ENCODE measurements around the gene PLEKHA4. TPM values are rescaled to one million over a fixed set of nuclear protein-coding genes. Genes with fewer than 3 reads are reported as not detected.
A peak's percentile ranks its signal among the peaks of the same experiment; 100 is the strongest.
"Not testable (repeated sequence)": the region's sequence is repeated elsewhere in the genome, so short reads cannot be mapped to it uniquely, and the experiment has no call there.

PLEKHA4 gene
- total and polyA plus RNA-seq, 4 experiments from 2014 or later, result 2.3 to 7.5 (median 4.7) TPM

DNA sequence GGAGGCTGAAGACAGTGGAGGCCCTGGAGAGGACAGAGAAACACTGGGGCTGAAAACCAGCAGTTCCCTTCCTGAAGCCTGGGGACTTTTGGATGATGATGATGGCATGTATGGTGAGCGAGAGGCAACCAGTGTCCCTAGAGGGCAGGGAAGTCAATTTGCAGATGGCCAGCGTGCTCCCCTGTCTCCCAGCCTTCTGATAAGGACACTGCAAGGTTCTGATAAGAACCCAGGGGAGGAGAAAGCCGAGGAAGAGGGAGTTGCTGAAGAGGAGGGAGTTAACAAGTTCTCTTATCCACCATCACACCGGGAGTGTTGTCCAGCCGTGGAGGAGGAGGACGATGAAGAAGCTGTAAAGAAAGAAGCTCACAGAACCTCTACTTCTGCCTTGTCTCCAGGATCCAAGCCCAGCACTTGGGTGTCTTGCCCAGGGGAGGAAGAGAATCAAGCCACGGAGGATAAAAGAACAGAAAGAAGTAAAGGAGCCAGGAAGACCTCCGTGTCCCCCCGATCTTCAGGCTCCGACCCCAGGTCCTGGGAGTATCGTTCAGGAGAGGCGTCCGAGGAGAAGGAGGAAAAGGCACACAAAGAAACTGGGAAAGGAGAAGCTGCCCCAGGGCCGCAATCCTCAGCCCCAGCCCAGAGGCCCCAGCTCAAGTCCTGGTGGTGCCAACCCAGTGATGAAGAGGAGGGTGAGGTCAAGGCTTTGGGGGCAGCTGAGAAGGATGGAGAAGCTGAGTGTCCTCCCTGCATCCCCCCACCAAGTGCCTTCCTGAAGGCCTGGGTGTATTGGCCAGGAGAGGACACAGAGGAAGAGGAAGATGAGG, 5.3 kb upstream of the PLEKHA4 start:
- DNase-seq, result peak in 4 of 5 donors; percentile 35 to 47 (median 40)
- H3K36me3 Mint-ChIP-seq, result peaks cover 34 to 58% of the 10 kb centered on the region in 2 donors
- Histone ChIP-seq H3K9me3 (ENCODE audit: control insufficient read depth in 1 of 2, low read length in 2 of 2) (no peaks in the 10 kb centered on the region), H3K27ac (ENCODE audit: low read depth, low read length) (peak overlapping the region; percentile 100), H3K36me3 (ENCODE audit: insufficient read depth, low read length) (peaks cover 8% of the 10 kb centered on the region), H3K27me3 (ENCODE audit: insufficient read depth, low read length) (no peaks in the 10 kb centered on the region), H3K4me1 (ENCODE audit: insufficient read depth, low read length) (peaks cover 36% of the 10 kb centered on the region), H3K4me3 (ENCODE audit: low read length in 2 of 2) (peak overlapping the region; percentile 52 to 99)
- H3K27ac Mint-ChIP-seq, result peak overlapping the region; percentile 99 to 100 (median 100)
- H3K9me3 Mint-ChIP-seq, result peaks cover 0 to 11% (median 0%) of the 10 kb centered on the region in 8 donors
- peak overlapping the region; percentile 95 to 100 (median 99) for H3K4me3 Mint-ChIP-seq
- ChIA-PET CTCF (ENCODE audit: partially characterized antibody) (interaction anchor here (0.6 to 2.8 kb wide), 6 partner anchors 32 to 120 kb away, joined by 3 to 18 read pairs (median 5); partner anchors contain the start of genes GYS1 and RUVBL2), POLR2A (ENCODE audit: partially characterized antibody) (interaction anchor here (1.1 to 6.6 kb wide), 20 partner anchors 8 to 996 kb away, joined by 3 to 134 read pairs (median 6); partner anchors contain the start of genes BAX, DHDH, FTL and GYS1)
- peaks cover 28 to 59% (median 38%) of the 10 kb centered on the region in 4 donors for H3K4me1 Mint-ChIP-seq
- H3K27me3 Mint-ChIP-seq, result peaks cover 0 to 4% of the 10 kb centered on the region in 2 donors
- intact Hi-C loops (cut with micrococcal nuclease), result loop anchor here (2.0 kb wide), 2 partner anchors 59 to 803 kb away; partner anchors contain the start of genes DHDH and PRMT1

DNA sequence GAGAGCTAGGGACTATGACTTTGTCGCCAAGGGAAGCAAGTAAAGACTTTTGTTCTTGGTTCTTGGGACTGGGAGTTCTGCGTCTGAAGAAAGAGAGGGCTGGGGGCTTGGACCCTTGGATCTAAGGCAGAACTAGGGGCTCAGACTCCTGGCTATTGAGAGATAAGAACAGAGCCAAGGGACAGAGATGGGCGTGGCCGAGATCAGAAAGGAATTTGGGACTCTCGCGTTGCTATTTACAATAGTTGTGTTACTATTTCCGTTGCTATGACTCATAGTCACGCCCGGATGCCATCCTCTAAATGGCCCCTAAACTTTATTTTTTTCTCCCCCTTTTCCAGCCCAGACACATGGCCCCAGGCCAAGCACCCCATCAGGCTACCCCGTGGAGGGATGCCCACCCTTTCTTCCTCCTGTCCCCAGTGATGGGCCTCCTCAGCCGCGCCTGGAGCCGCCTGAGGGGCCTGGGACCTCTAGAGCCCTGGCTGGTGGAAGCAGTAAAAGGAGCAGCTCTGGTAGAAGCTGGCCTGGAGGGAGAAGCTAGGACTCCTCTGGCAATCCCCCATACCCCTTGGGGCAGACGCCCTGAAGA, 4.6 kb upstream of the PLEKHA4 start:
- Mint-ChIP-seq H3K9me3 (peaks cover 0 to 10% (median 0%) of the 10 kb centered on the region in 8 donors), H3K4me3 (peak overlapping the region; percentile 95 to 100 (median 99)), H3K27me3 (peaks cover 0 to 6% of the 10 kb centered on the region in 2 donors), H3K27ac (peak overlapping the region; percentile 99 to 100 (median 100)), H3K4me1 (peaks cover 27 to 52% (median 35%) of the 10 kb centered on the region in 4 donors), H3K36me3 (peaks cover 33 to 50% of the 10 kb centered on the region in 2 donors)
- intact Hi-C loops (cut with micrococcal nuclease), result loop anchor here (1.0 to 2.0 kb wide), 3 partner anchors 14 to 804 kb away; partner anchors contain the start of genes GYS1, PRMT1 and RUVBL2
- peak; percentile 85 to 93 (median 89) for DNase-seq
- Histone ChIP-seq H3K9me3 (ENCODE audit: control insufficient read depth in 1 of 2, low read length in 2 of 2) (no peaks in the 10 kb centered on the region), H3K4me3 (ENCODE audit: low read length in 2 of 2) (peak overlapping the region; percentile 52 to 99), H3K36me3 (ENCODE audit: insufficient read depth, low read length) (peaks cover 8% of the 10 kb centered on the region), H3K27me3 (ENCODE audit: insufficient read depth, low read length) (no peaks in the 10 kb centered on the region), H3K27ac (ENCODE audit: low read depth, low read length) (peak overlapping the region; percentile 100), H3K4me1 (ENCODE audit: insufficient read depth, low read length) (peaks cover 34% of the 10 kb centered on the region)
- POLR2A ChIA-PET (ENCODE audit: partially characterized antibody), result interaction anchor here (0.6 to 6.6 kb wide), 19 partner anchors 8 to 939 kb away, joined by 3 to 134 read pairs (median 8); partner anchors contain the start of genes BAX, BCAT2, CA11 and DHDH
- CTCF ChIA-PET (ENCODE audit: partially characterized antibody), result interaction anchor here (1.8 to 1.9 kb wide), 2 partner anchors 29 to 121 kb away, joined by 4 to 5 read pairs; partner anchors contain the start of gene RUVBL2

DNA sequence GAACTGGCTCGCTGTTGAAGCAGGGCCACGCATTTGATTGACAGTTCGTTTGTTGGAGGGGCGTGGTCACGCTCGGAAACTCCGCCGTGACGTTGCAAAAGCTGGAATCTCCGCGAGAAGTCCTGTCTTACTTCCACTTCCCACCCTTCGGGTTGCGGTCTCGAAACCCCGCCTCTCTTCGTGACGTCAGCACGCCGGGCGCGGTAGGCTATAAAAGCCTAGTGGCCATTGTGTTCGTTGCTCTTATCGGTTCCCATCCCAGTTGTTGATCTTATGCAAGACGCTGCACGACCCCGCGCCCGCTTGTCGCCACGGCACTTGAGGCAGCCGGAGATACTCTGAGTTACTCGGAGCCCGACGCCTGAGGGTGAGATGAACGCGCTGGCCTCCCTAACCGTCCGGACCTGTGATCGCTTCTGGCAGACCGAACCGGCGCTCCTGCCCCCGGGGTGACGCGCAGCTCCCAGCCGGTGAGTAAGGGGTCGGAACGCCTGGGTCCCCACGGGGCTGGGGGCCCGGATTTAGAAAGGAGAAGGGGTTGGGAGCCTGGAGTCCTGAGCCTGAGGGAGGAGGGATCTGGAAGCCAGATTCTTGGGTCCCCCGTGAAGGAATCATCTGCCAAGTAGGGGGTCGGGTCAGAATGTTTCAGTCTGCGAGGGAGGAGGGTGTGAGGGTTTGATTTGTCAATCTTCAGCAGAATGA, 3.9 kb upstream of the PLEKHA4 start, which contains the start of gene PPP1R15A:
Gene PPP1R15A, plus strand, starts transcription at position 240 of the 702 bp plus-strand sequence. CDS start 813 bp downstream, outside the sequence.
- H3K9me3 ChIP-seq (ENCODE audit: control insufficient read depth in 1 of 2, low read length in 2 of 2), result no peaks in the 10 kb centered on the region
- Mint-ChIP-seq H3K4me3 (peak within 1 kb of the TSS; percentile 95 to 100 (median 99)), H3K27me3 (peaks cover 0 to 6% of the 10 kb centered on the region in 2 donors), H3K9me3 (peaks cover 0 to 10% (median 0%) of the 10 kb centered on the region in 8 donors), H3K36me3 (peaks cover 30 to 44% of the 10 kb centered on the region in 2 donors), H3K4me1 (peaks cover 27 to 48% (median 34%) of the 10 kb centered on the region in 4 donors), H3K27ac (peak within 1 kb of the TSS; percentile 99 to 100 (median 100))
- H3K4me3 ChIP-seq (ENCODE audit: low read length in 2 of 2), result peak within 1 kb of the TSS; percentile 52 to 99
- H3K36me3 ChIP-seq (ENCODE audit: insufficient read depth, low read length), result peaks cover 8% of the 10 kb centered on the region
- peak within 1 kb of the TSS; percentile 100 for H3K27ac ChIP-seq (ENCODE audit: low read depth, low read length)
- intact Hi-C loops (cut with micrococcal nuclease), result loop anchor here (1.0 to 2.0 kb wide), 3 partner anchors 13 to 804 kb away; partner anchors contain the start of genes GYS1, PRMT1 and RUVBL2
- POLR2A ChIA-PET (ENCODE audit: partially characterized antibody), result interaction anchor here (0.6 to 6.6 kb wide), 27 partner anchors 9 to 941 kb away, joined by 3 to 134 read pairs (median 5); partner anchors contain the start of genes BAX, BCAT2, CA11 and DHDH
- CTCF ChIA-PET (ENCODE audit: partially characterized antibody), result interaction anchor here (1.8 to 1.9 kb wide), 2 partner anchors 28 to 121 kb away, joined by 4 to 5 read pairs; partner anchors contain the start of gene RUVBL2
- DNase-seq, result peak; percentile 97 to 99 (median 98)
- no peaks in the 10 kb centered on the region for H3K27me3 ChIP-seq (ENCODE audit: insufficient read depth, low read length)
- H3K4me1 ChIP-seq (ENCODE audit: insufficient read depth, low read length), result peaks cover 34% of the 10 kb centered on the region

DNA sequence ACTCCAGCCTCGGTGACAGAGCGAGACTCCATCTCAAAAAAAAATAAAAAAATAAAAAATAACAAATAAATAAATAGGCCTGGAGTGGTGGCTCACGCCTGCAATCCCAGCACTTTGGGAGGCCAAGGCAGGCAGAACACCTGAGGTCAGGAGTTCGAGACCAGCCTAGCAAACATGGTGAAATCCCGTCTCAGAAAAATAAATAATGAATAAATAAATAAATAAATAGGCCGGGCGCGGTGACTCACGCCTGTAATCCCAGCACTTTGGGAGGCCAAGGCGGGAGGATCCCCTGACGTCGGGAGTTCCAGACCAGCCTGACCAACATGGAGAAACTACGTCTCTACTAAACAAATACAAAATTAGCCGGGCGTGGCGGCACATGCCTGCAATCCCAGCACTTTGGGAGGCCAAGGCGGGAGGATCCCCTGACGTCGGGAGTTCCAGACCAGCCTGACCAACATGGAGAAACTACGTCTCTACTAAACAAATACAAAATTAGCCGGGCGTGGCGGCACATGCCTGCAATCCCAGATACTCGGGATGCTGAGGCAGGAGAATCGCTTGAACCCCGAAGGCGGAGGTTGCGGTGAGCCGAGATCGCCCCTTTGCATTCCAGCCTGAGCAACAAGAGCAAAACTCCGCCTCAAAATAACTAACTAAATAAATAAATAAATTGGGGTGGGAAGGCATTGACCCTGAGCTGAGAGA, 3.2 kb upstream of the PLEKHA4 start:
- Histone ChIP-seq H3K27ac (ENCODE audit: low read depth, low read length) (peak overlapping the region; percentile 100), H3K4me3 (ENCODE audit: low read length in 2 of 2) (peak overlapping the region in 1 of 2 donors; percentile 99), H3K4me1 (ENCODE audit: insufficient read depth, low read length) (peaks cover 34% of the 10 kb centered on the region)
- H3K9me3 Mint-ChIP-seq, result peaks cover 0 to 10% (median 0%) of the 10 kb centered on the region in 8 donors
- H3K9me3 ChIP-seq (ENCODE audit: control insufficient read depth in 1 of 2, low read length in 2 of 2); DNase-seq; H3K27me3 Mint-ChIP-seq; H3K36me3 ChIP-seq (ENCODE audit: insufficient read depth, low read length); H3K27me3 ChIP-seq (ENCODE audit: insufficient read depth, low read length): not testable (repeated sequence)
- H3K36me3 Mint-ChIP-seq, result peaks cover 30 to 41% of the 10 kb centered on the region in 2 donors
- H3K27ac Mint-ChIP-seq, result peak overlapping the region; percentile 99 to 100 (median 100)
- H3K4me1 Mint-ChIP-seq, result peaks cover 27 to 48% (median 34%) of the 10 kb centered on the region in 4 donors
- peak overlapping the region; percentile 95 to 100 (median 99) for H3K4me3 Mint-ChIP-seq
- POLR2A ChIA-PET (ENCODE audit: partially characterized antibody), result interaction anchor here (0.6 to 6.6 kb wide), 21 partner anchors 9 to 942 kb away, joined by 3 to 134 read pairs (median 7); partner anchors contain the start of genes BAX, BCAT2, CA11 and DHDH
- intact Hi-C loops (cut with micrococcal nuclease), result loop anchor here (1.0 to 2.0 kb wide), 3 partner anchors 12 to 805 kb away; partner anchors contain the start of genes GYS1, PRMT1 and RUVBL2
- CTCF ChIA-PET (ENCODE audit: partially characterized antibody), result interaction anchor here (1.8 to 1.9 kb wide), 2 partner anchors 27 to 122 kb away, joined by 4 to 5 read pairs; partner anchors contain the start of gene RUVBL2

DNA sequence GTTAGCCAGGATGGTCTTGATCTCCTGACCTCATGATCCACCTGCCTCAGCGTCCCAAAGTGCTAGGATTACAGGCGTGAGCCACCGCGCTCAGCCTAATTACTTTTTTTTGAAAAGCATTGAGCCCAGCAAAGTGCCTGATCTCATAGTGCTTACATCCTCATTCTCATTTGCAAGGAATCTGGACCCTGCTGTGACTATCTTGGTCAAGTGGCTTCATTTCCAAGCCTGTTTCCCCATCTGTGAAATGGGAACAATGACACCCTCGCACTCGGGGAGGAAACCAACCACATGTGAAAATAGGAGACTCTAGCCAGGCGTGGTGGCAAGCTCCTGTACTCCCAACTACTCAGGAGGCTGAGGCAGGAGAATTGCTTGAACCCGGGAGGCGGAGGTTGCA, 1.6 kb upstream of the PLEKHA4 start:
- Histone ChIP-seq H3K36me3 (ENCODE audit: insufficient read depth, low read length) (peaks cover 8% of the 10 kb centered on the region), H3K27ac (ENCODE audit: low read depth, low read length) (no peak overlapping the region), H3K4me1 (ENCODE audit: insufficient read depth, low read length) (peaks cover 20% of the 10 kb centered on the region), H3K27me3 (ENCODE audit: insufficient read depth, low read length) (no peaks in the 10 kb centered on the region), H3K4me3 (ENCODE audit: low read length in 2 of 2) (no peak overlapping the region), H3K9me3 (ENCODE audit: control insufficient read depth in 1 of 2, low read length in 2 of 2) (no peaks in the 10 kb centered on the region)
- ChIA-PET CTCF (ENCODE audit: partially characterized antibody) (interaction anchor here (0.7 to 0.8 kb wide), 2 partner anchors 15 to 28 kb away, joined by 3 read pairs; no protein-coding TSS in a partner anchor), POLR2A (ENCODE audit: partially characterized antibody) (no interaction called here)
- no peak for DNase-seq
- Mint-ChIP-seq H3K4me1 (peaks cover 18 to 33% (median 22%) of the 10 kb centered on the region in 4 donors), H3K27me3 (peaks cover 4 to 9% of the 10 kb centered on the region in 2 donors), H3K36me3 (peaks cover 21 to 28% of the 10 kb centered on the region in 2 donors), H3K9me3 (peaks cover 0 to 10% (median 0%) of the 10 kb centered on the region in 8 donors), H3K27ac (peak overlapping the region in 1 of 7 donors; percentile 40), H3K4me3 (no peak overlapping the region)
- intact Hi-C loops (cut with micrococcal nuclease), result no loop called here
